Subcutaneous abdominal adipose tissue (tissue), 5 donors: ENCODE measurements around the gene RC3H2.
A peak's percentile ranks its signal among the peaks of the same experiment; 100 is the strongest.

Source experiments
- H3K27ac ChIP-seq: one replicate; pipeline ENCODE4 v1.7.0; 2013; ENCODE audit warnings: low read depth, mild to moderate bottlenecking, inconsistent platforms, low read length, moderate library complexity
- H3K27me3 ChIP-seq, 5 donors: one replicate each; pipeline ENCODE4 v1.7.0; 2013; ENCODE audit warnings: low read length in 5 of 5, inconsistent platforms in 1 of 5; ENCODE audit not compliant: control insufficient read depth in 5 of 5, insufficient read depth in 4 of 5
- H3K36me3 ChIP-seq, 5 donors: one replicate each; pipeline ENCODE4 v1.7.0; 2013; ENCODE audit warnings: low read length in 5 of 5; ENCODE audit not compliant: control insufficient read depth in 5 of 5, insufficient read depth in 5 of 5
- H3K4me1 ChIP-seq, 5 donors: one replicate each; pipeline ENCODE4 v1.7.0; 2013; ENCODE audit warnings: low read length in 5 of 5, mild to moderate bottlenecking in 3 of 5, moderate library complexity in 1 of 5; ENCODE audit not compliant: control insufficient read depth in 5 of 5, insufficient read depth in 5 of 5
- H3K4me3 ChIP-seq, 5 donors: one replicate each; pipeline ENCODE4 v1.7.0; 2013; ENCODE audit warnings: low read length in 5 of 5, low read depth in 1 of 5
- H3K9ac ChIP-seq, 5 donors: one replicate each; pipeline ENCODE4 v1.7.0; 2013; ENCODE audit warnings: low read length in 5 of 5, mild to moderate bottlenecking in 4 of 5, moderate library complexity in 3 of 5
- H3K9me3 ChIP-seq, 5 donors: one replicate each; pipeline ENCODE4 v1.7.0; 2013; ENCODE audit warnings: low read length in 5 of 5; ENCODE audit not compliant: control insufficient read depth in 5 of 5
- donor health status: healthy.
- donor health status: healthy.
- donor health status: healthy.
- donor health status: healthy.
- donor health status: healthy.

The RC3H2 gene

DNA sequence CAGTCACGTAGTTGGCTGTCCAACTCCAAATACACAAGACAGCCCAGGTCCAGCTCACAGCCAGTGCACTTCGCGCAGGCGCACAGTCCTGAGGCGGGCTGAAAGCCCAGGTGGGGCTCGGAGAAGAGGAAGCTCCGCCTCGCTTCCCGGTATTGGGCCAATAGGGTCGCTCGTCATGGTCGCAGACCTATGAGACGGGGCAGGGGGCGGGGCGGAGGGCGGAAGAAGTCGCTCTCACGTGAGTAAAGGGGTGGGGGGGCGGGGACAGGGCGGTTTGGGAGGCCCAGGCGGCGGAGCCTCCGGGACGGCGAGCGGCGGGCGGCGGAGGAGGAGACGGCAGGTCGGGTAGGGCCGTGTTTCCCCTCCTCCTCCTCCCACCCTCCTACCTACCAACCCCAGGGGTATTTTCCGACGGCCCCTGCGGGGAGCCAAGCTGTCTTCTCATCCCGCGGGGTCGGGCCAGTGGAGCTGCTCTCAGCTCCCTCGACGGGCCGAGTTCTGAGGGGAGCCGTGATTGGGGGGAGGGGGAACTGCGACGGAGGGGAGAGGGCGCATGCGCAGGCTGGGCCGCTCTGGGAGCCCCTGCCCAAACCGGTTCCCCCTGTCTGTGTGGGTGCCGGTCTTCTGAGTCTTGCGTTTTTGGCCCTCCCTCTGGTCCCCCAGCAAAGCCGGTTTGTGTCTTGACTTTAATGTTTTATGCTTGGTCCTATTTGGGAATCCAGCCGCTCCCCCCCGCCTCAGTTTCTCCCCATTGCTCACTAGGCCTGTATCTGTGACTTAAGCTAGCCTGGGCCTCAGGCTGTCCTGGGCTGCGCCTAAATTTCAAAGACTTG is 35.8 kb upstream of the RC3H2 start, which contains the start of gene RABGAP1:
Gene RABGAP1 (plus strand): TSS at position 272 of the 833 bp plus-strand sequence. CDS start 16,040 bp downstream, outside the sequence.
- Histone ChIP-seq H3K27ac (peak within 1 kb of the TSS; percentile 85), H3K27me3 (no peaks in the 10 kb centered on the region), H3K4me1 (peaks cover 4 to 23% (median 20%) of the 10 kb centered on the region in 5 donors), H3K9me3 (no peaks in the 10 kb centered on the region), H3K36me3 (peaks cover 4 to 15% (median 7%) of the 10 kb centered on the region in 5 donors), H3K9ac (peak within 1 kb of the TSS; percentile 57 to 94 (median 90)), H3K4me3 (peak within 1 kb of the TSS; percentile 90 to 97 (median 92))

DNA sequence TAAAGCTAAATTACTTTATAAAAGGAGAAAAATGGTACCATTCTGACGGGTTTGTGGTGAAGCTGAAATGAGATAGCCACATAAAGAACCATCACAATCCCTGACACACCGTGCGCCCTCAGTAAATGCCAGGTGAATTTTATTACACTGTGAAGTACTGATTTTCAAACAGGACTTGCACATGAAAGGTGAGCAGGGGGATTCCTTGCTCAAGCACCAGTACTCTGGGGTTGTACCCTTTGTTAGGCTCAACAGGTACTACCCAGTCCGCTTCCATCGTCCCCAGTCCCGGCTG is 35.2 kb upstream of the RC3H2 start:
- peak overlapping the region; percentile 40 for H3K27ac ChIP-seq
- H3K4me1 ChIP-seq, result peaks cover 4 to 23% (median 20%) of the 10 kb centered on the region in 5 donors
- peak overlapping the region in 4 of 5 donors; percentile 26 to 80 (median 50) for H3K9ac ChIP-seq
- H3K36me3 ChIP-seq, result peaks cover 4 to 15% (median 7%) of the 10 kb centered on the region in 5 donors
- no peaks in the 10 kb centered on the region for H3K9me3 ChIP-seq
- H3K27me3 ChIP-seq, result no peaks in the 10 kb centered on the region
- H3K4me3 ChIP-seq, result peak overlapping the region; percentile 49 to 74 (median 69)

DNA sequence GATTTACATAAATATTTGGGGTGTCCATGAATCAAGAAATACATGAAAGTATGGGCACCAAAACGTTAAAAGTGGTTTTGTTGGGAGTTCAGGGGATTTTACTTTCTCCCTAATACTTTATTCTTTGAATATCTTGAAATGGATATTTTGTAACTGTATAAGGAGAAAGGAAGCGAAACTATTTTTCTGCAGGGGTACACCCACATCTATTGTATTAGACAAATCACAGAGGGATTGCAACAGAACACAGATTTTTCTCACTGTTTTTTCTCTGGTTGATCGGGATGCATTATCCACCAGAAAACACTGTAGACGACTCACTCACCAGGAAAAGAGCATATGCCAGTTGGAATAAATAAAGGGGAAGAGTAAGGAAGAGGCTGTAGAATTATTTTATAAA is 34.4 kb upstream of the RC3H2 start:
- H3K27ac ChIP-seq, result no peak overlapping the region
- H3K4me3 ChIP-seq, result no peak overlapping the region
- no peaks in the 10 kb centered on the region for H3K9me3 ChIP-seq
- H3K27me3 ChIP-seq, result no peaks in the 10 kb centered on the region
- no peak overlapping the region for H3K9ac ChIP-seq
- H3K4me1 ChIP-seq, result peaks cover 4 to 20% (median 19%) of the 10 kb centered on the region in 5 donors
- peaks cover 4 to 15% (median 7%) of the 10 kb centered on the region in 5 donors for H3K36me3 ChIP-seq

DNA sequence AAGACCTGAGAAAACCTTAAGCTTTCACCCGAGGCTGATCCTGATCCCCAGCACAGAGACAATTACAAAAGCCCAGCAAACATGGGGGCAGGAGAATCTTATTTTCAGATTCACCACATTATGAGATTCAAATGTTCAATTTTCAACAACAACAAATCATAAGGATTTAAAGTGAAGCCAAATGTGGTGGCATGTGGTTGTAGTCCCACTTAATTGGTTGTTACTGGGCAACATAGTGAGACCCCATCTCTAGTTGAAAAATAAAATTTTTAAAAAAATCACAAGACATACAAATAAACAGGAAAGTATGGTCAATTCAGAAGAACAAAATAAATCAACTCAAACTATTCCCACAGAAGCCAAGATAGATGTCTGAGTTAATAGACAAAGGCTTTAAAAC is 31.7 kb upstream of the RC3H2 start:
- no peaks in the 10 kb centered on the region for H3K27me3 ChIP-seq
- H3K4me3 ChIP-seq, result no peak overlapping the region
- H3K9ac ChIP-seq, result no peak overlapping the region
- H3K27ac ChIP-seq, result no peak overlapping the region
- no peaks in the 10 kb centered on the region for H3K9me3 ChIP-seq
- peaks cover 4 to 15% (median 7%) of the 10 kb centered on the region in 5 donors for H3K36me3 ChIP-seq
- H3K4me1 ChIP-seq, result peaks cover 4 to 30% (median 26%) of the 10 kb centered on the region in 5 donors

DNA sequence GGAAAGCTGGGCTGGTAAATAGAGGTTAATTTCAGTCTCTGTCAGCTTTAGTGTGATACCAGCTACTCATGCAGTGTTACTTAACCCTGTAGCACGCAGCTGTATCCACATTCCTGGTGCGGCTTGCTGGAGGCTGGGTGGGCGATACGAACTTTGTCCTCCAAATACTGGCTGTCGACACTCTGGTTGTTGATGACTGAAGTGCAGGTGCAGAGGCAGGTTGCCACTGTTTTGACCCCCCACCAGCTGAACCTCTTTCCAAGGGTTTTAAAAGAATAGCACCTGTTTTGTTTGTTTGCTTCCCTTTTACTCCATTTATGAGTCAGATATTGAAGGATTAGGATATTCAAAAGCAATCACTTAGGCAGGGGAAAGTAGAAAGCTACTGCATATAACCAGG is 31.3 kb upstream of the RC3H2 start:
- no peaks in the 10 kb centered on the region for H3K27me3 ChIP-seq
- H3K9me3 ChIP-seq, result no peaks in the 10 kb centered on the region
- peaks cover under 1 to 28% (median 24%) of the 10 kb centered on the region in 5 donors for H3K4me1 ChIP-seq
- H3K4me3 ChIP-seq, result no peak overlapping the region
- H3K36me3 ChIP-seq, result peaks cover 4 to 15% (median 7%) of the 10 kb centered on the region in 5 donors
- no peak overlapping the region for H3K27ac ChIP-seq
- no peak overlapping the region for H3K9ac ChIP-seq

DNA sequence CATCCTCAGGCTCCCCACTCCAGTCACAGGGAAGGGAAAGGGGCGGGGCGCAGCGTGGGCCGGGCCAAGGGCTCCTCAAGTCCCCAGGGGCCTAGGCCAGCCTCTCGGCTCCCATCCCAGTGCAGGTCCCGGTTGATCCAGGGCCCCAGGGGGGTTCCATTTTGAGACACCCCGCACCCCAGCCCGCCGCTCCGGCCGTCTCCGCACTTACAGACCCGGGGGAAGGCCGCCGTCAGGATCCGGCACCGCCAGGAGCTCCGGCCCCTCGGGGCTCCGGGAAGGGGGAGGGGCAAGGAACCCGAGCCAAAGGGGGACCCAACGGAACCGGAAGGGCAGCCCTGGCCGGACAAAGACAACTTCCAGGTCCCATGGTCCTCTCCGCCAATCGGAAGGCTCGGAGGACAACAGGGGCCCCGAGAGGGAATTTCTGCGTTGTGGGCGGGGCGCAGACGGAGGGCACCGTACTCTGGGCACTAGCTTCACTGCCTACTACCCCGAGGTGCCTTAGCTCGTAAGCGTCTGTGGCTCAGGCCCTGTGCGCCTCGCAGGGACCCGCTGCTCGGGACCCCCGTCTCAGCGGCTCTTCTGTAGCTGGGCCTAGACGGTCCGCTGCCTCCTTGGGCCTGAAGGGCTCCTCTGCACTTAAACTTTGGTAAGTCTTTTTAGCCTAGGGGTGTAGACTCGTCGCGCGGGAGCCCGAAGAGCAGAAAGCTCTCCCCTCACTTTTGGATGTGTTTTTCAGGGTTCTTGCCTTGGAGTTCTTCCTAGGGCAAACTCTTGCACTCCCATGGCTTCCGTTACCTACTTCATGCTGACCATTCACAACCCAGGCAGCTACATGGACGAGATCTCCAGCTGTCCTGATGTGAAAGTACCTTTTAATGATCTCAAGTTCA is 26.3 kb upstream of the RC3H2 start, which contains the start of gene ZBTB26:
Gene ZBTB26 (minus strand): TSS at position 287 of the 896 bp plus-strand sequence. CDS start 11,578 bp downstream, outside the sequence.
- Histone ChIP-seq H3K27me3 (no peaks in the 10 kb centered on the region), H3K4me1 (peaks cover 4 to 38% (median 29%) of the 10 kb centered on the region in 5 donors), H3K9me3 (no peaks in the 10 kb centered on the region), H3K4me3 (peak within 1 kb of the TSS; percentile 80 to 96 (median 83)), H3K36me3 (peaks cover 0 to 4% (median 3%) of the 10 kb centered on the region in 5 donors), H3K27ac (peak within 1 kb of the TSS; percentile 69), H3K9ac (peak within 1 kb of the TSS; percentile 66 to 97 (median 88))

DNA sequence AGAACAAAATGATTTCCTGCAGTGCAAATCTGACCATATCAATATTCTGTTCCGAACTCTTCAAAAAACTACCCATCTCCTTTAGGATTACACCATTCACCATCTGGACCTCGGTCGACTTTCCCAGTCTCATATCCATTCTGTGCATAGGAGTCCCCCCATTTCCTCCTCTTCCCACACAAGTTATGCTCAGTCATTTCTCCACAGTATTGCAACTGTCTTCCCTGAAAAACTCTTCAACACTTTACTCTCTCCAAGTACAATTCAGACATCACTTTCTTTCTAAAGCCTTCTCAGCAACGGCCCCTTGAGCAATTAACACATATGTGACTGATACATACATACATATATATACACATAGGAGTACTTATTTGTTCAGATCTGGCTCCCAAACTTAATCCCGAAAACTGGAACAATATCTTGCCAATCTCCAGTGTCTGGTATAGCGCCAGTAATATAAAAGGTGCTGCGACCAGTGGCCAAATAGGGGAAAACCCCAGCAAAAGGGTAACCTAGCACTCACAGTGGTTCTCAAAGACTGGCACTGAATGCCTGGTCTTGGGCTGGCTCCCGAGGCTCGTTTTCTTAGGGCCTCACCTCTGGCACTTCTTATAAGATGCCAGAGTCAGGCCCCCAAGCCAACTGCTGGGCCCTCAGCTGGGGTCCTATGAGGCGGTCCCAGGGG is 25.5 kb upstream of the RC3H2 start:
- Histone ChIP-seq H3K9ac (peak overlapping the region; percentile 66 to 97 (median 88)), H3K27ac (peak overlapping the region; percentile 69), H3K4me3 (peak overlapping the region; percentile 80 to 89 (median 83)), H3K4me1 (peaks cover 4 to 38% (median 29%) of the 10 kb centered on the region in 5 donors), H3K36me3 (no peaks in the 10 kb centered on the region), H3K27me3 (no peaks in the 10 kb centered on the region), H3K9me3 (no peaks in the 10 kb centered on the region)

DNA sequence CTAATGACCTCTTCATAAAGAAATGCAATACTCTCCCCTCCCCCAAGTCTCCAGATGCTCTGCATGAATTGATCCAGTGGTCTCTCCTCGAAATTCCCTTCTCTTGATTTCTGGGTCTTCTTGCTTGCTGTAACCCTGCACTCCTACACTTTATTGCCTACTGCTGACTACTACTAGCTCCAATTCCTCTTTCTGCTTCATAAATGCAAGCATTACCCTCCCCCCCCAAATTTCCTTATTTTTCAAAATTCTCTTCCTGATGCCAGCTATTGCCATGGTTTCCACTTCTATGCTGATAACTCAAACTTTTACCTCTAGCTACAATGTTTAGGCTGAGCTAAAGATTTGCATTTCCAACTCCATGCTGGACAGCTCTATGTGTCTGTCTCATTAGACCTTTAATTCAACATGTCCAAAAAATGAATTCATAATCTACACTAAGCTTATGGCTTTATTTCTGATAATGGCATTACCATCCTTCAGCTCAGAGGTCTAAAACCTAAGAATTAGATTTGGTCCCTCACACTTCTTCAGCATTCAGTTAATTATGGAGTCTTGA is 24.7 kb upstream of the RC3H2 start:
- H3K27me3 ChIP-seq, result no peaks in the 10 kb centered on the region
- no peak overlapping the region for H3K9ac ChIP-seq
- H3K9me3 ChIP-seq, result no peaks in the 10 kb centered on the region
- H3K4me1 ChIP-seq, result peaks cover 4 to 38% (median 29%) of the 10 kb centered on the region in 5 donors
- no peaks in the 10 kb centered on the region for H3K36me3 ChIP-seq
- H3K27ac ChIP-seq, result no peak overlapping the region
- no peak overlapping the region for H3K4me3 ChIP-seq

DNA sequence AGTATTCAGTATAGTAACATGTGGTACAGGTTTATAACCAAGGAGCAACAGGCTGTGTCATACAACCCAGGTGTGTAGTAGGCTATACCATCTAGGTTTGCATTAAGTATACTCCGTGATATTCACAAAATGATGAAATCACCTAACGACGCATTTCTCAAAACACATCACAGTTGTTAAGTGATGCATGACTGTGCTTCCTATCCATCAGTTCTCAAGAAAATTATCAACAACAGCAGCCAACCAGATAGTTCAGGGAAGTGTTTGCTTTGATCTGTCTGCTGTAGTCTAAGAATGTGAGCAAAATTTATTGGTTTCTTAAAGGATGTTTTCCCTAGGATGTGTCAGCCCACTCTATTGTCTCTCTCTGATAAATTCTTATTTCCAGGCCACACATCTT is 18.8 kb upstream of the RC3H2 start:
- H3K27ac ChIP-seq, result no peak overlapping the region
- no peaks in the 10 kb centered on the region for H3K9me3 ChIP-seq
- H3K27me3 ChIP-seq, result no peaks in the 10 kb centered on the region
- H3K9ac ChIP-seq, result no peak overlapping the region
- no peaks in the 10 kb centered on the region for H3K4me1 ChIP-seq
- H3K36me3 ChIP-seq, result peaks cover 5 to 16% (median 8%) of the 10 kb centered on the region in 5 donors
- H3K4me3 ChIP-seq, result no peak overlapping the region
